ENCODE measurements around the gene VDR.

The VDR gene

GRCh38 chr12:47829584-47829983, 75.2 kb downstream of the VDR start:
- no peaks in the 10 kb centered on the region for H3K79me2 ChIP-seq (ENCODE audit: low read length)
- no peak overlapping the region for H2AFZ ChIP-seq (ENCODE audit: low read length)
- no peaks in the 10 kb centered on the region for H3K27me3 ChIP-seq (replicated peaks; ENCODE audit: insufficient read depth, low read length)
- no peaks in the 10 kb centered on the region for H4K20me1 ChIP-seq (ENCODE audit: insufficient read depth, low read length)
- H3K9ac ChIP-seq (ENCODE audit: low read length), result no peak overlapping the region
- H3K4me2 ChIP-seq (ENCODE audit: low read depth, low read length), result no peak overlapping the region
- no peak overlapping the region for H3K27ac ChIP-seq (ENCODE audit: low read length)
- DNase-seq, result no peak
- peaks cover 27% of the 10 kb centered on the region for H3K4me1 ChIP-seq (ENCODE audit: low read length)
- H3K36me3 ChIP-seq (replicated peaks; ENCODE audit: insufficient read depth, low read length), result no peaks in the 10 kb centered on the region
- TF ChIP-seq, protein P1, sequence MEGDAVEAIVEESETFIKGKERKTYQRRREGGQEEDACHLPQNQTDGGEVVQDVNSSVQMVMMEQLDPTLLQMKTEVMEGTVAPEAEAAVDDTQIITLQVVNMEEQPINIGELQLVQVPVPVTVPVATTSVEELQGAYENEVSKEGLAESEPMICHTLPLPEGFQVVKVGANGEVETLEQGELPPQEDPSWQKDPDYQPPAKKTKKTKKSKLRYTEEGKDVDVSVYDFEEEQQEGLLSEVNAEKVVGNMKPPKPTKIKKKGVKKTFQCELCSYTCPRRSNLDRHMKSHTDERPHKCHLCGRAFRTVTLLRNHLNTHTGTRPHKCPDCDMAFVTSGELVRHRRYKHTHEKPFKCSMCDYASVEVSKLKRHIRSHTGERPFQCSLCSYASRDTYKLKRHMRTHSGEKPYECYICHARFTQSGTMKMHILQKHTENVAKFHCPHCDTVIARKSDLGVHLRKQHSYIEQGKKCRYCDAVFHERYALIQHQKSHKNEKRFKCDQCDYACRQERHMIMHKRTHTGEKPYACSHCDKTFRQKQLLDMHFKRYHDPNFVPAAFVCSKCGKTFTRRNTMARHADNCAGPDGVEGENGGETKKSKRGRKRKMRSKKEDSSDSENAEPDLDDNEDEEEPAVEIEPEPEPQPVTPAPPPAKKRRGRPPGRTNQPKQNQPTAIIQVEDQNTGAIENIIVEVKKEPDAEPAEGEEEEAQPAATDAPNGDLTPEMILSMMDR (IDR thresholded peaks at IDR 0.05; ENCODE audit: low read length), result no peak
- TF ChIP-seq EZH2phosphoT487 (IDR thresholded peaks at IDR 0.05; ENCODE audit: low read length) (no peak), EZH2 (optimal IDR thresholded peaks at IDR 0.05; ENCODE audit: low read depth, low read length) (no peak)
- no peaks in the 10 kb centered on the region for H3K9me3 ChIP-seq (replicated peaks; ENCODE audit: insufficient read depth, low read length)
- H3F3A ChIP-seq (ENCODE audit: insufficient read depth, low read length), result peaks cover 7% of the 10 kb centered on the region
- no peaks in the 10 kb centered on the region for H3K9me2 ChIP-seq (replicated peaks; ENCODE audit: insufficient read depth, low read length)
- no peak overlapping the region for H3K4me3 ChIP-seq (ENCODE audit: low read length)

DNA sequence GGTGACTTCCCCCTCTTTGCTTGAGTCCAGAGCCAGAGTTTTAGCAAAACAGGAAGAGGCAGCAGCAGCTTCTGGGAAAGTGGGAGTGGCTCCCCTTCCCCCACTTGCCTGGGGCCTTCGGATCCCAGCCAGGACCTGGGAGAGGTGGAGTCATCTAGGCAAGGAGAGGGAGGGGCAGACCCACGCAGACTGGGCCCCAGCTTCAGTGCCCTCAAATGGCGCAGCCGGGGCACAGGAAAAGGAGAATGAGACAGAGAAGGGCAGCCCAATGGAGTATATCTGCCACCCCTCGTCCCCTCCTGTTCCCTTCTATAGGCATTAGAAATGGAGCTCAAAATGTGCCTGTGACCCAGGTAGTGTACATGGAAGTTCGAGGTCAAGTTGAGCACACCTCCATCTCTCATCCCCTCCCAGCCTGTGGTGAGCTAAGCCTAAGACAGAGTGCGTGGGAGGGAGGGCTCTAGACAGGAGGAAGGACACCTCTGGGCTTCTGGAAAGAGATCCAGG, 75.8 kb downstream of the VDR start:
- Histone ChIP-seq H3K4me1 (ENCODE audit: low read length) (peaks cover 33% of the 10 kb centered on the region), H3K9me3 (replicated peaks; ENCODE audit: insufficient read depth, low read length) (no peaks in the 10 kb centered on the region), H3K27me3 (replicated peaks; ENCODE audit: insufficient read depth, low read length) (no peaks in the 10 kb centered on the region), H3K4me3 (ENCODE audit: low read length) (no peak overlapping the region), H3K27ac (ENCODE audit: low read length) (no peak overlapping the region), H3F3A (ENCODE audit: insufficient read depth, low read length) (peaks cover 13% of the 10 kb centered on the region), H3K36me3 (replicated peaks; ENCODE audit: insufficient read depth, low read length) (no peaks in the 10 kb centered on the region), H3K9ac (ENCODE audit: low read length) (no peak overlapping the region), H3K4me2 (ENCODE audit: low read depth, low read length) (no peak overlapping the region), H3K79me2 (ENCODE audit: low read length) (no peaks in the 10 kb centered on the region), H4K20me1 (ENCODE audit: insufficient read depth, low read length) (no peaks in the 10 kb centered on the region), H3K9me2 (replicated peaks; ENCODE audit: insufficient read depth, low read length) (no peaks in the 10 kb centered on the region), H2AFZ (ENCODE audit: low read length) (no peak overlapping the region)
- TF ChIP-seq, protein P1 (IDR thresholded peaks at IDR 0.05; ENCODE audit: low read length), result no peak
- no peak for TF ChIP-seq EZH2phosphoT487 (IDR thresholded peaks at IDR 0.05; ENCODE audit: low read length)
- TF ChIP-seq EZH2 (optimal IDR thresholded peaks at IDR 0.05; ENCODE audit: low read depth, low read length), result no peak
- DNase-seq, result no peak

GRCh38 chr12:47828008-47828975, 76.5 kb downstream of the VDR start:
- Histone ChIP-seq H3K9me2 (replicated peaks; ENCODE audit: insufficient read depth, low read length) (no peaks in the 10 kb centered on the region), H4K20me1 (ENCODE audit: insufficient read depth, low read length) (no peaks in the 10 kb centered on the region), H3K27me3 (replicated peaks; ENCODE audit: insufficient read depth, low read length) (no peaks in the 10 kb centered on the region), H3K4me3 (ENCODE audit: low read length) (no peak overlapping the region), H3K9ac (ENCODE audit: low read length) (no peak overlapping the region), H3K9me3 (replicated peaks; ENCODE audit: insufficient read depth, low read length) (no peaks in the 10 kb centered on the region), H3K4me2 (ENCODE audit: low read depth, low read length) (no peak overlapping the region), H3K36me3 (replicated peaks; ENCODE audit: insufficient read depth, low read length) (no peaks in the 10 kb centered on the region), H3F3A (ENCODE audit: insufficient read depth, low read length) (peaks cover 14% of the 10 kb centered on the region), H3K4me1 (ENCODE audit: low read length) (peaks cover 38% of the 10 kb centered on the region), H3K27ac (ENCODE audit: low read length) (no peak overlapping the region), H3K79me2 (ENCODE audit: low read length) (no peaks in the 10 kb centered on the region), H2AFZ (ENCODE audit: low read length) (no peak overlapping the region)
- DNase-seq, result no peak
- TF ChIP-seq, protein P1 (IDR thresholded peaks at IDR 0.05; ENCODE audit: low read length), result no peak
- TF ChIP-seq EZH2 (optimal IDR thresholded peaks at IDR 0.05; ENCODE audit: low read depth, low read length), result no peak
- TF ChIP-seq EZH2phosphoT487 (IDR thresholded peaks at IDR 0.05; ENCODE audit: low read length), result no peak
